ENCODE measurements around the gene SPTB.

Gene SPTB

DNA sequence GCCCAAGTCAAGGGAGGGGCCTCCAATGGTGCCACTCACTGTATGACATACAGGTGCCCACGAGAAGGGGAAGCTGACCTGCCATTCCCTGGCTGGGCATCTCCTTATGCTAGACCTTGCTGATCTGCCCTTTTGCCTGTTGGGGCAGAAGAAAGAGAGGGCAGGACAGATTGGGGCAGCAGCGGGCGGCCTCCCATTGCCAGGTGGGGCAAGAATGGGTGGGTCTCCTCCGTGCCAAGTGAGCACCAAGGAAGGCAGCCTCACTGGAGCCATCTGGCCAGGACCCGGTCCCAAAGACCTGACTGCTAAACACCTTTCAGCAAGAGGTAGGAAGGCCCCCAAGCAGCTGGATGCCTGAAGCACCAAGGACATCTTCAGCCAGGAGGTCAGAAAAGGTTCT is 125.0 kb downstream of the SPTB start:
- H3K4me1 Mint-ChIP-seq = no peaks in the 10 kb centered on the region
- H3K27ac Mint-ChIP-seq = no peak overlapping the region
- H3K27me3 Mint-ChIP-seq = peaks cover 6% of the 10 kb centered on the region
- no peak for DNase-seq
- no peak overlapping the region for H3K4me3 Mint-ChIP-seq
- H3K9me3 Mint-ChIP-seq = no peaks in the 10 kb centered on the region
- no peak for ATAC-seq

DNA sequence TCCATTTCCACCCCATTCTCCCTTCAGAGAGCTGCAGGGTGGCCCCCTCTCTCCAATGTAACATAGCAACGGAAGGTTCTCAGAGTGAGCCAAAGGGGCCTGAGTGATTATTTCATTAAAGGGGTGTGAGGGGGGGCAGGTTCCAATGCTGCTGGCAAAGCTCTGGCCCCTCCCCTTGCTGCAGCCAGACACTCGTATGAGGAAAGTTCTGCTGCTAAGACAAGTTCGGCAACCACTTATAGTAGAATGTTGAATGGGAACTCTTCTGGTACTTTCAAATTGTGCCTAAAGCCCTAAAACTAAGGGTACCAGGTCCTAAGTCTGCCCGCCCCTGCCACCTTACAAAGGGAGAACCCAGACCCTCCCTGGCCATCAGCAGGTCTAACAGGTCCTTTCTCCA is 125.7 kb downstream of the SPTB start:
- no peak overlapping the region for H3K27ac Mint-ChIP-seq
- no peak for ATAC-seq
- no peaks in the 10 kb centered on the region for H3K4me1 Mint-ChIP-seq
- no peak for DNase-seq
- no peaks in the 10 kb centered on the region for H3K9me3 Mint-ChIP-seq
- no peak overlapping the region for H3K4me3 Mint-ChIP-seq
- H3K27me3 Mint-ChIP-seq = no peaks in the 10 kb centered on the region

DNA sequence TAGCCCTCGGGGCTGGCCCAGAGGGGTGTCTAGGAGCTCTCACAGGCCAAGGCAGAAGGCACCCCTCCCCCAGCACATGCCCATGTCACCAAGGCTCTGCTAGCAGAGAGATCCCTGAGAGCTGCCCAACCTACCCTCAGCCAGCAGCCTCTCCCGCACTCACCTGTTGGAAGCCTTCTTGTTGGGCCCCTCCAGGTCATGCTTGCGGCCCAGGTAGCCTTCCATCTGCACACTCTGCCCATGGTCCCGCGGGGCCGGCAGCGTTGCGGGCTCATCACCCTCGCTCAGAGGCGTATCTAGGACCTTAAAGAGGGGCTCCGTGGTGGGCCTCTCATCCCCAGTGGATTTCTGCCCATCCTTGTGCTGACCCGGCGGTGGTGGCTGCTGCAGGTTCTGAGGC is 126.3 kb downstream of the SPTB start:
- ATAC-seq = no peak
- no peak overlapping the region for H3K4me3 Mint-ChIP-seq
- no peaks in the 10 kb centered on the region for H3K9me3 Mint-ChIP-seq
- H3K27me3 Mint-ChIP-seq = no peaks in the 10 kb centered on the region
- no peaks in the 10 kb centered on the region for H3K4me1 Mint-ChIP-seq
- no peak for DNase-seq
- no peak overlapping the region for H3K27ac Mint-ChIP-seq

DNA sequence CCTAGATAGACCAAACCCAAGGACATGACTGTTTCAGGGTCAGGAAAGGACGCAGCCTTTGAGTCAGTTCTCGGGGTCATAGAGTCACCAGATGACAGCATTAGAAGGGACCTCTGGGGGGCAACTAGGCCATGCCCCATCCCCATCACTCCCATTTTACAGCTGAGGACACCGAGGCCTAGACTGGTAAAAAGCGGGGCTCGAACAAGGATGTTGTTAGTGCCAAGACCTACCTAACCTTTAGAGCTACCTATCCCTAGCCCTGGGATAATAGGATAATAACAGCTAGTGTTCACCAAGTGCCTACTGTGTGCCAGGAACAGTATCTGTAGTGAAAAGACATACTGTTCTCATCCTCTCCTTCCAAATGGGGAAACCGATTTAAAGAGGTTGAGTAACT is 126.8 kb downstream of the SPTB start:
- Mint-ChIP-seq H3K27me3 (no peaks in the 10 kb centered on the region), H3K4me3 (no peak overlapping the region), H3K4me1 (no peaks in the 10 kb centered on the region), H3K9me3 (no peaks in the 10 kb centered on the region), H3K27ac (no peak overlapping the region)
- ATAC-seq (no peak), DNase-seq (no peak)

DNA sequence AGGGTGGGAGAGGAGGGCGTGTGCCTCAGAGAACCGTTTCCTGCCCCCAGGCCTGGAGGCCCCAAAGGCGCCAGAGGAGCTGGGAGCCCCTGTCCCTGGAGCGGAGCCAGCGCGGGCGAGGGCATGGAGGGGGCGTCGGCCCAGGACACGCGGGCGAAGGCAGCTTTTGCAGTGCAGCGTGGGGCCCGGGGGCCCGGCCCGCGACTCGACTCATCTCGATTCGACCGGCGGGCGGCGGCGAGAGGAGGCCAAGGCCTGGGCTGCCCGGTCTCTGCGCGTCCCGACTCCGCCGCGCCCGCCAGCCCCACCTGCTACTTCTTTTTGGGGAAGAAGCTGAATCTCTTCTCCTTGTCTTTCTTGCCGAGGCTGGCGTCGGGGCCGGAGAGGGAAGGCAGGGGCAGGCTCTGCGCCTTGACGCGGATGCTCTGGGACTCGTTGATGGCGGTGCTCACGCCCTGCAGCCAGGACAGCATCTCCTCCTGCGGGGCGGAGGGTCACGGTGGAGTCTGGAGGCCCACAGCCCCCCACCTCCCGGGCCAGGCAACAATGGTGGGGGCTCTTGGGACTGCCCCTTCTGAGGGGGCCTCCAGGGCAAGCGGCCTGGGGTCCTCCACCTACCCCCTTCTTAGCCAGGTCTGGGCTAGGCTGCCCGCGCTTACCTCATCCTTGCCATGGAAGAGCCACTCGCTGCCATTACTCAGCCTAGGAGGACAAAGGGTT is 130.6 kb downstream of the SPTB start:
- H3K9me3 Mint-ChIP-seq = no peaks in the 10 kb centered on the region
- no peaks in the 10 kb centered on the region for H3K4me1 Mint-ChIP-seq
- H3K4me3 Mint-ChIP-seq = no peak overlapping the region
- ATAC-seq = peak; percentile 53
- H3K27me3 Mint-ChIP-seq = no peaks in the 10 kb centered on the region
- DNase-seq = no peak
- H3K27ac Mint-ChIP-seq = no peak overlapping the region

DNA sequence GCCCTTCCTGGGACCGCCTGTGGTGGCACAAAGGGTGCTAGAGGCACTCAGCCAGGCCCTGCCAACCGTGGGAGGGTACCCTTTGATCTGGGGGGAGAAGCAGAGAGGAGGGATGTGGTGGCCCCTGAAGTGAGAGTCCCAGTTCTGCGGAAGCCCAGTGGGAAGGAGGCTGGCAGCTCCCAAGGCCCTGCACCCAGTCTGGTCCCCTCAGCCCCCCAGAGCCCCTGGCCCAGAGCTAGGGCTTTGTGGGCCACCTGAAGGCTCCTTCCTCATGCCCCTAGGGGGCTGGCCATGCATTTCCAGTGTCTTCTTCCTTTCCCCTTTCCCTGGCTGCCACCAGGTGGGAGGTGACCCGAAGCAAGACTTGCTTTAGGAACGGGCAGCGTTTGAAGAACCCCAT is 131.2 kb downstream of the SPTB start:
- Mint-ChIP-seq H3K27me3 (no peaks in the 10 kb centered on the region), H3K27ac (no peak overlapping the region), H3K9me3 (no peaks in the 10 kb centered on the region), H3K4me1 (no peaks in the 10 kb centered on the region), H3K4me3 (no peak overlapping the region)
- DNase-seq (no peak), ATAC-seq (no peak)

DNA sequence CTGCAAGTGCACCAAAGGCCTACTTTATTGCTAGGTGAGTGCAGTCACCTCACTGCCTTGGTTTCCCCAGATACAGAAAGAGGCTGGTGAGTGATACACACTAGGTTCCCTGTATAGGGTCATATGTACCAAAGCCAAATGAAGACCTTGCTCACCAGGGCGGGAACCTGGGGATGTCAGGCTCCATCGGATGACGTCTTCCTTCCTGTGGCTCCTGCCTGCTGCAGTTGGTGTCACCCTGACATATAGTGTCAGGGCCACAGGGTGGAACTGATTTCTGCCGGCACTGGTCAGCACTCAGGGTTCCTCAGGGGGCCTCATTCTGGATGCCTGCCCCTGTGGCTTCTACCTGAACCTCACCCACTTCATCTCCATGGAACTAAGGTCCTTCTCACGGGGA is 132.4 kb downstream of the SPTB start:
- no peaks in the 10 kb centered on the region for H3K9me3 Mint-ChIP-seq
- no peak for ATAC-seq

DNA sequence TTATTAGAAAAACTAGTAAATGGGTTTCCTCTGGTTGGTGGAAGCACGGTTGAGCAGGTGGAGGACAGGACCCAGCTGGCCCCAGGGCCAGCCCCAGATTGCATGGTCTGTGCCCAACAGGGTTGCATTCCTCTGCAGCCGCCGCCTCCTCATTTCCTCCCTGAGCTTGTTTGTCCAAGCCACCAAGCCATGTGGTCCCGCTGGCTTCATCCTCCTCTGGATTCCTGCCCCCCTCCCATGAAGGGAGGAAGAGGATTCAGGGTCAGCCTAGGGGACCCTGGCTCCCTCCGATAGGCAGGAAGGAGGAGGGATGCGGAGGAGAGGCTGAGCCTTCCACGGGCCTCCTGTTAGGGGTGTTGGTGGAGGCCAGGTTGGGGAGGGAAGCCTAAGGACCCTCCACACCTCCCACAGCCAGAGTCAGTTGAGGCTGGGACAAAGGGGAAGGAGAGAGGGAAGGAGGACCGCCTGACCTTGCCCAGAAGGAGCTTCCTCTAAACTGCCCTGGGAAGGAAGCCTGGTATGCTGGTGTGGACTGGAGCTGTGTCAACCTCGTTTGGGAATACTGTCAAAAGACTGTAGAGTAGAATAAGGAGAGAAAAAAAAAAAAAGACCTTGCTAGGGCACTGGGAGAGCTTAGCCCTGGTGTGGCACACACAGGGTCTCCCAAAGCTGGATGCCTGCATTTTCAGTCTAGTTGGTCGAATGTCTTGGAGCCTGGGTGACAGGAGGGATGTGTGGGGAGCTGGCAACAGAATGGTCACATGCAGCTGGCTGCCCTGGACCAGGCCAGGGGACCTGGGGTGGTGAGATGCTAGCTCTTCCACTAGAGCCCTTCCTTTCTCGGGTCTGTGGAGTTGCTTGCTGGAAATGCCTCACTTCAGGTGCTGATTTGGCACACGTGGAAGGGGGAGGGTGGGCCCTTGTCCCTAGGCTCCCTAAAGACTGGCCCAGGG is 133.1 kb downstream of the SPTB start:
- DNase-seq (no peak), ATAC-seq (no peak)
- H3K27me3 Mint-ChIP-seq = no peaks in the 10 kb centered on the region
- no peaks in the 10 kb centered on the region for H3K4me1 Mint-ChIP-seq
- H3K9me3 Mint-ChIP-seq = no peaks in the 10 kb centered on the region
- no peak overlapping the region for H3K27ac Mint-ChIP-seq
- H3K4me3 Mint-ChIP-seq = no peak overlapping the region

More for the DNA sequence above, 132.4 kb downstream of the SPTB start:
- H3K27me3 Mint-ChIP-seq = no peaks in the 10 kb centered on the region
- H3K4me1 Mint-ChIP-seq = no peaks in the 10 kb centered on the region
- DNase-seq = no peak
- no peak overlapping the region for H3K4me3 Mint-ChIP-seq
- H3K27ac Mint-ChIP-seq = no peak overlapping the region

DNA sequence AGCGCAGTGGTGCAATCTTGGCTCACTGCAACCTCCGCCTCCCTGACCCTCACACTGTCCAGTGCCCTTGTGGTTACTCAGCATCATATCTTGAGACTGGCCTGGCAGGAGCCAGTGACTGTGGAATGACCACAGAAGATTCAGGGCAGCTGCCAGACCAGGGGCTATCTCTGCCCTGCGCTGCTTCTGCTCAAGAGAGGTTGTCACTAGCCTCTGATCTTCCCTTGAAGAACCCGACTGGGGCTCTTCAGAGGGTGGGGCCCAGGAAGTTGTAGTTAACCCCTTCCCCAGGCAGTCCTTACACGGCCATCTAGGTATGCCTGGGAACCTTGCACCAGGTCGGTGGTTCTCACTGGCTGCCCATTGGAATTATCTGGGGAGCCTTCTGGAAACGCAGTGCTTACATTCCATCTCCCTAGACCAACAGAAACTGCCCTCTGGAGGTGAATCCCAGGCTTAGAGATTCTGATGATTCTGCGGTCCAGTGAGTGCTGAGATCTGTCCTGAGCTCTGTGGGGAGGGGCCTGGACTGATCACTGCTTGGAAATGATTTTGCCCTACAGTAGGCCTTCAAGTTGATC is 134.1 kb downstream of the SPTB start:
- Mint-ChIP-seq H3K27ac (peak overlapping the region in 1 of 2 donors; percentile 79), H3K9me3 (no peaks in the 10 kb centered on the region), H3K27me3 (no peaks in the 10 kb centered on the region), H3K4me1 (no peaks in the 10 kb centered on the region), H3K4me3 (no peak overlapping the region)
- DNase-seq (no peak), ATAC-seq (no peak)

DNA sequence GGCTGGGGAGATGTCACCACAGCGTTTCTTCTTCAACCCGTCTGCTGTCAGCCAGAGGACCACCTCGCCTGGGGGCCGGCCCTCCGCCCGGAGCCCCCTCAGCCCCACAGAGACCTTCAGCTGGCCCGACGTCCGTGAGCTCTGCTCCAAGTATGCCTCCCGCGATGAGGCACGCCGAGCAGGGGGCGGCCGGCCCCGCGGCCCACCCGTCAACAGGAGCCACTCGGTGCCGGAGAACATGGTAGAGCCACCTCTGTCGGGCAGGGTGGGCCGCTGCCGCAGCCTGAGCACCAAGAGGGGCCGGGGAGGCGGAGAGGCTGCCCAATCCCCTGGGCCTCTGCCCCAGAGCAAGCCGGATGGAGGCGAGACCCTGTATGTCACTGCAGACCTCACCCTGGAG is 136.6 kb downstream of the SPTB start:
- Mint-ChIP-seq H3K4me3 (no peak overlapping the region), H3K4me1 (no peaks in the 10 kb centered on the region), H3K9me3 (no peaks in the 10 kb centered on the region), H3K27me3 (no peaks in the 10 kb centered on the region), H3K27ac (no peak overlapping the region)
- ATAC-seq (peak; percentile 35), DNase-seq (no peak)

DNA sequence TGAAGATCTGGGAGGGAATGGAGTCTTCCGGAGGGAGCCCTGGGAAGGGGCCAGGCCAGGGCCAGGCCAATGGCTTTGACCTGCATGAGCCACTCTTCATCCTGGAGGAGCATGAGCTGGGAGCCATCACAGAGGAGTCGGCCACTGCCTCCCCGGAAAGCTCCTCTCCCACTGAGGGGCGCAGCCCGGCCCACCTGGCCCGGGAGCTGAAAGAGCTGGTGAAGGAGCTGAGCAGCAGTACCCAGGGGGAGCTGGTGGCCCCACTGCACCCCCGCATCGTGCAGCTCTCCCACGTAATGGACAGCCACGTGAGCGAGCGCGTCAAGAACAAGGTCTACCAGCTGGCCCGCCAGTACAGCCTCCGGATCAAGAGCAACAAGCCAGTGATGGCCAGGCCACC is 137.7 kb downstream of the SPTB start:
- H3K27ac Mint-ChIP-seq = no peak overlapping the region
- no peak overlapping the region for H3K4me3 Mint-ChIP-seq
- no peaks in the 10 kb centered on the region for H3K9me3 Mint-ChIP-seq
- ATAC-seq = no peak
- DNase-seq = no peak
- no peaks in the 10 kb centered on the region for H3K4me1 Mint-ChIP-seq
- no peaks in the 10 kb centered on the region for H3K27me3 Mint-ChIP-seq

DNA sequence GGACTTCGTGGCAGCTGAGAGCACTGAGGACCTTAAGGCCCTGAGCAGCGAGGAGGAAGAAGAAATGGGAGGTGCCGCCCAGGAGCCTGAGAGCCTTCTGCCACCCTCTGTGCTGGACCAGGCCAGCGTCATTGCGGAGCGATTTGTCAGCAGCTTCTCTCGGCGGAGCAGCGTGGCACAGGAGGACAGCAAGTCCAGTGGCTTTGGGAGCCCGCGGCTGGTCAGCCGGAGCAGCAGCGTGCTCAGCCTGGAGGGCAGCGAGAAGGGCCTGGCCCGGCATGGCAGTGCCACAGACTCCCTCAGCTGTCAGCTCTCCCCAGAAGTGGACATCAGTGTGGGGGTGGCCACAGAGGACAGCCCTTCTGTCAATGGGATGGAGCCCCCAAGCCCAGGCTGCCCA is 138.5 kb downstream of the SPTB start:
- DNase-seq = no peak

DNA sequence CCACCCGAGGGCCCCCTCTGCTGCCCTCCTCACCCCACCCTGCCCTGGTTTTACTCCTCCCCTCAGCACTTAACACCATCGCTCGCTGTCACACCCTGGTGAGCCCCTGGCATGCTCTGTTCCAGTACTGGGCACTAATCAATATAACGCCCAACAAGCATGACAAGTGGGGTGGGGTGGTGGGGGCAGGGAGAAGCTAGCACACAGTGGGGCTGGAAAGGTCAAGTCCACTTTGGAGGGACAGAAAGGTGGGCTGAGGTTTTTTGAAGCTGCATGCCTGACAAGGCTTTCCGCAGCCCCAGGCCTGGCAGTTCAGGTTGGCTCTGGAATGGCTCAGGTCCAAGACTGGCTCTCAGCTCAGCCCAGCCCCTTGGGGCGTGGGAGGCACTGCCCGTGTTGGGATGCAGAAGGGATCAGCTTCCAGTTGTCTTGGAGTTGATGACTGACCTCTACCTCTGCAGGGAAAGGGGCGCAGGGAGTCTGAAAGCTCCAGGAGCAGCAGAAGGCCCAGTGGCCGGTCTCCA is 141.4 kb downstream of the SPTB start:
- H3K4me3 Mint-ChIP-seq = no peak overlapping the region
- H3K4me1 Mint-ChIP-seq = no peaks in the 10 kb centered on the region
- no peaks in the 10 kb centered on the region for H3K27me3 Mint-ChIP-seq
- no peak overlapping the region for H3K27ac Mint-ChIP-seq
- ATAC-seq (no peak), DNase-seq (no peak)
- no peaks in the 10 kb centered on the region for H3K9me3 Mint-ChIP-seq

More for the DNA sequence above, 138.5 kb downstream of the SPTB start:
- Mint-ChIP-seq H3K4me3 (no peak overlapping the region), H3K4me1 (no peaks in the 10 kb centered on the region), H3K27ac (no peak overlapping the region), H3K9me3 (no peaks in the 10 kb centered on the region), H3K27me3 (no peaks in the 10 kb centered on the region)
- no peak for ATAC-seq

DNA sequence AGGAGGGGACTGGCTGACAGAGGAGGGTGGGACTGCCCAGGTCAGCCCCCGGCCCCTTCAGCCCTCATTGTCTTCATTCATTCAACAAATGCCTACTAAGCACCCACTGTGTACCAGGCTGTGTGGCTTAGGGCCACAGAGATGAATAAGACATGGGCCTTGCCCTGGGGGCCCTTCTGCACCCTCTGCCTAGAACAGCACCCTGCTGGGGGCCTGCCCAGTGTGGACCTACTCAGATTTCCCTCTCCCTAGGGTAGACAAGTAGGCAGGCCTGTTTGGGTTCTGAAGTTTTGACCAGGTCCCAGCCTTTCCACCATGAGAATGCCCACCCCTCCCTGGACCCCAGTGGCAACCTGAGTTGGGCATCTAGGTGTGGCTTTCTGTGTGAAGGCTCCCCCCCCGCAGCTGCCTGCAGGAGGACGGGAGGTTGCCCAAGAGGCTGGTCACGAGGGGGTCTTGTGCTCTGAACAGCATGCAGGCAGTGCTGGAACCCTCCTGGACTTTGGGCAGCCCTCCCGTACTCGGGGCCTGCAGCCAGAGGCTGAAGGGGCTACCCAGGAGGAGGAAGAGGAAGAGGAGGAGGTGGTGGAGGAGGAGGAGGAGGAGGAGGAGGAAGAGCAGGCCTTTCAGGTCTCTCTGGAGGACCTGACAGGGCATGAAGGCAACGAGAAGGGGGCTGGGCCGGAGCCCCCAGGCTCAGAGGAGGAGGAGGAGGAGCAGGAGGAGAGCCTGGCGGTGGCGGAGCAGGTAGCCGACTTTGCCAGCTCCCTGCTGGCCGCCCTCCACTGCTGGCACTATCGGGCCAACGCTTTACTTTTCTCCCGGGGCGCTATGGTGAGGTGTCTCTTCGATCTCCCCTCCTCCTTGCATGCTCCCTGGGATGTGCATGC is 142.1 kb downstream of the SPTB start:
- DNase-seq = no peak
- Mint-ChIP-seq H3K4me1 (no peaks in the 10 kb centered on the region), H3K4me3 (no peak overlapping the region), H3K27me3 (no peaks in the 10 kb centered on the region), H3K27ac (no peak overlapping the region), H3K9me3 (no peaks in the 10 kb centered on the region)
- peak; percentile 29 for ATAC-seq
